HG03457 (cell line): ENCODE measurements around the gene PEX26.
"Not testable (repeated sequence)": the region's sequence is repeated elsewhere in the genome, so short reads cannot be mapped to it uniquely, and the experiment has no call there.

Source experiments
- ATAC-seq: cut with Tn5 transposase; IDR thresholded peaks from one replicate; pipeline ENCODE4 v1.9.1; 2021; ENCODE audit warnings: moderate number of reproducible peaks; ENCODE audit not compliant: unreplicated experiment

Gene PEX26

GRCh38 chr22:18077639-18078328, at the start of gene PEX26:
TSS of gene PEX26 (plus strand) at chr22:18077990. CDS start at chr22:18078377, 387 bp downstream.
- ATAC-seq: peak; percentile 78

GRCh38 chr22:18028817-18029527, 48.8 kb upstream of the PEX26 start:
- no peak for ATAC-seq

GRCh38 chr22:18029686-18030267, 48.0 kb upstream of the PEX26 start:
- ATAC-seq: no peak

GRCh38 chr22:18031695-18032454, 45.9 kb upstream of the PEX26 start:
- no peak for ATAC-seq

GRCh38 chr22:18032455-18033101, 45.2 kb upstream of the PEX26 start:
- ATAC-seq: no peak

GRCh38 chr22:18033204-18033998, 44.4 kb upstream of the PEX26 start:
- ATAC-seq: no peak

- no peak for ATAC-seq
Measured at GRCh38 chr22:18034076-18034475, 43.7 kb upstream of the PEX26 start.

- no peak for ATAC-seq
Measured at GRCh38 chr22:18035751-18036150, 42.0 kb upstream of the PEX26 start.

- ATAC-seq: not testable (repeated sequence)
Measured at GRCh38 chr22:18040898-18041297, 36.9 kb upstream of the PEX26 start.

GRCh38 chr22:18042685-18043084, 35.1 kb upstream of the PEX26 start:
- no peak for ATAC-seq

GRCh38 chr22:18044548-18045271, 33.1 kb upstream of the PEX26 start:
- ATAC-seq: no peak

- no peak for ATAC-seq
Measured at GRCh38 chr22:18045794-18046193, 32.0 kb upstream of the PEX26 start.

GRCh38 chr22:18048041-18048440, 29.7 kb upstream of the PEX26 start:
- ATAC-seq: no peak

GRCh38 chr22:18048441-18048898, 29.3 kb upstream of the PEX26 start:
- ATAC-seq: no peak

GRCh38 chr22:18050065-18050464, 27.7 kb upstream of the PEX26 start:
- ATAC-seq: no peak

- ATAC-seq: not testable (repeated sequence)
Measured at GRCh38 chr22:18051113-18051512, 26.7 kb upstream of the PEX26 start.

- not testable (repeated sequence) for ATAC-seq
Measured at GRCh38 chr22:18053216-18053946, 24.4 kb upstream of the PEX26 start.

- ATAC-seq: no peak
Measured at GRCh38 chr22:18055619-18056160, 22.1 kb upstream of the PEX26 start.
